Measurements from ENCODE around the gene BNC2.

GRCh38 chr9:16676519-16676918 is 194.0 kb downstream of the BNC2 start:
- TF ChIP-seq CTCF (IDR thresholded peaks at IDR 0.05) (no peak), POLR2A (IDR thresholded peaks at IDR 0.05) (no peak), POLR2AphosphoS5 (IDR thresholded peaks at IDR 0.05) (no peak)
